NCI-H2227 (cell line): ENCODE results near the gene FERD3L.
A peak's percentile ranks its signal among the peaks of the same experiment; 100 is the strongest.

Experiments used
- DNase-seq: peaks from one replicate; lab custom pipeline; 2025; ENCODE audit not compliant: unreplicated experiment; lab: John Stamatoyannopoulos, UW

Gene FERD3L

DNA sequence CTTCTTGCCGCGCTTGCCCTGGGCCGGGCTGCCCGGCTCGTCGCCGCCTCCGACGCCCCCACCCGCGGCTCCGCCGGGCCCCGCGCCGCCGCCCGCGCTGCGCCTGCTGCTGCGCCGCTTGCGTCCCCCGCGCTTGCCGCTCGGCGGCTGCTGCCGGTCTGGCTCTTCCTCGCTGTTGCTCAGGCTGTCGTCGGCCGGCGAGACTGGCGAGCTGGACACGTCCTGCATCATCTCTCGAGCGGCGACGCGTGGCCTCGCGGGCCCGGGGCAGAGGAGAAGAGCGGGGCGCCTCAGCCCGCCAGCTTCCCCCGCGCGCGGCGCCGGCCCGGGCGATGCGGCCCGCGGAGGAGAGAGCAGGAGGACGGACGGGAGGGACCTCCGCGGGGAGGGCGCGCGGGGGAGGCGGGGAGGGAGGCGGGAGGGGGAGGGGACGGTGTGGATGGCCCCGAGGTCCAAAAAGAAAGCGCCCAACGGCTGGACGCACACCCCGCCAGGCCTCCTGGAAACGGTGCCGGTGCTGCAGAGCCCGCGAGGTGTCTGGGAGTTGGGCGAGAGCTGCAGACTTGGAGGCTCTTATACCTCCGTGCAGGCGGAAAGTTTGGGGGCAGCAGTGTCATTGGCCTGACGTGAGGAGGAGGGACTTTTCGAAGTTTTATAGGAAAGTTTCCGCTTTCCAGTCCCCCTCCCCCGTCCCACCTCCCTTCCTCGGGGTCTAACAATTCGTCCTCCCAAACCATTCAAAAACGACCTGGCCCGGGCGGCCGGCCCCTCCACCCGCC lies 27.9 kb downstream of the FERD3L start, which contains the start of gene TWIST1:
Gene TWIST1 (minus strand): TSS at position 546 of the 779 bp plus-strand sequence. CDS start 315 bp downstream, at position 231.
- peak; percentile 36 for DNase-seq

GRCh38 chr7:19116121-19117090 lies 28.8 kb downstream of the FERD3L start:
- peak; percentile 36 for DNase-seq

GRCh38 chr7:19114551-19114855 lies 30.7 kb downstream of the FERD3L start:
- no peak for DNase-seq

- DNase-seq, result no peak
These were observed 31.2 kb downstream of the FERD3L start for GRCh38 chr7:19113855-19114550.

GRCh38 chr7:19113002-19113350 lies 32.2 kb downstream of the FERD3L start:
- DNase-seq, result no peak

DNA sequence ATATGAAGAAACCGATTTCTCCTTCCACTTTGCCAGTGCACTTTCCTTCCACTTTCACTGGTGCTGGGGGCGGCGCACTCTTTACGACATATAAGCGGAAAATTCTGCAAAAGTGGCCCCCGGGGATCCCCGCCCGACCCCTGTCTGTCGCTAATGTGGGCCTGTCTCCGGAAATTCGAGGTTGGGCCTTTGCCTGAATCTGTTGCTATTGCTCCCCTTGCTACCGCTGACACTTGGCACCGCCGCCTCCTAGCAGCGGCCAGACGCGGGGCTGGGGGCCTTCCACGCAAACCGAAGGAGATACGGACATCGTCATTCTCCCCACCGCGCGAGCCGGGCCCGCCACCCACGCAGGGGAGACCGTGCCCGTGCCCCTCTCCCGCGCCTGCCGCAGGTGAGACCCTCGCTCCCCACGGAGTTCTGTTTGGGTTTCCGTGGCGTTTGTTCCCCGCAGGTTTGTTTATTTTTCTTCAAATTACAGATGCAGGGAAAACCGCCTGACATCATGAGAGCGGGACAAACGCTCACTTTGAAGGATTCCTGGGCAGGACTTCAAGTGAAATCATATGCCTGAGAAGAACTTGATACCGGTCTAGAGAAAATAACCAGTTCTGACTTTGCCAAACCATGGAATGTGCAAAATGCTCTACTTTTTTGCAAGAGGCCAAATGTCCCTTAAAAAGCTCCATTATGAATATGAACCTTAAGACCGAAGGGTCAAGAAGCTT lies 32.8 kb downstream of the FERD3L start:
- no peak for DNase-seq

GRCh38 chr7:19111474-19112273 lies 33.5 kb downstream of the FERD3L start:
- no peak for DNase-seq

DNA sequence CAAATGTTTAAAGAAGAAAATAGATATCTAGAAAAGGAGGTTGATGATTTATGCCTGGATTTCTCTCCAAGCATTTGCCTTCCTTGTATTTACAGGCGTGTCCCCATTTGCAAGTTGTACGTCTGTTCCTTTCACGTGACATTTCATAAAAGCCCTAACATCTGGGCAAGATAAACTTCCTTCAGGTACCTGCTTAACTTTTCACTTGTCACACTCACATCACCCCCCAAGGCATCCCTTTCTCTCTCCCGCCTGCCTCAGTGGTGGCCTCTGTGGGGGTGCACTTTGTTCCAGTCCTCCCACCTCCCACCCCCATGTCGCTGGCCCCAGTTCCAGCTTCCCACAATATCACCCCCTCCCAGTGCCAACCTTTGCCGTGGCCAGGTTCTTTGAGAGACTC lies 34.4 kb downstream of the FERD3L start:
- no peak for DNase-seq

DNA sequence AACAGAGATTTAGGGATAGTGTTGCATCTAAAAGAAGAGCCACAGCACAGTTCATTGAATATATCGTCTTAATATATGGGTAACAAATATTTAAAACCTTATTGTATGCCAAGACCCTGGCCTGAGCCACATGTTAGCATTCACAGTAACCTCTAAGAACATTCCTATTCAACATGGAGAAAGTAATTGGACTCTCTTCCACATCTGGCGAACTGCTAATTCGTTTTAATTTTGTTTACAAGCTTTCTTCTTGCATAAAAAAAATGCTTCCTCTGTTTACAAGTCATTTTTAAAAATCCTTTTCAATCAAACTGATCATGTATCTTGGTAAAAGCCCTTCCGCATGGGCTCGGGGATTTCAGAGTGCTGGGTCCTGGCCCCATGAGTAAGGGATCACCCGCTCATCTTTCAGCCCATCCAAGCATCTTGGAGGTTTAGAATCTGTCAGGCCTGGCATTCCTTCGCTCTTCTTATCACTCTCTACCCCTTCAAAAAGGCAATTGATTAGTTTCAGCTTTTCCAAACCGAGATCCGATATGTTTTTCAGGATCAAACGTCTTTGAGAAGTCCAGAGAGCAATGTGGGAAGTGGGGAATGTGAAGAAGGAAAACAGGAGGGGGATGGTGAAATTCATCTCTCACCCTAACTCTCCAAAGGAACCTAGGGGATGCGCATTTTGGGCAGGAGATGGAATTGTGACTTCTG lies 35.0 kb downstream of the FERD3L start:
- no peak for DNase-seq

GRCh38 chr7:19109000-19109946 lies 35.9 kb downstream of the FERD3L start:
- no peak for DNase-seq

DNA sequence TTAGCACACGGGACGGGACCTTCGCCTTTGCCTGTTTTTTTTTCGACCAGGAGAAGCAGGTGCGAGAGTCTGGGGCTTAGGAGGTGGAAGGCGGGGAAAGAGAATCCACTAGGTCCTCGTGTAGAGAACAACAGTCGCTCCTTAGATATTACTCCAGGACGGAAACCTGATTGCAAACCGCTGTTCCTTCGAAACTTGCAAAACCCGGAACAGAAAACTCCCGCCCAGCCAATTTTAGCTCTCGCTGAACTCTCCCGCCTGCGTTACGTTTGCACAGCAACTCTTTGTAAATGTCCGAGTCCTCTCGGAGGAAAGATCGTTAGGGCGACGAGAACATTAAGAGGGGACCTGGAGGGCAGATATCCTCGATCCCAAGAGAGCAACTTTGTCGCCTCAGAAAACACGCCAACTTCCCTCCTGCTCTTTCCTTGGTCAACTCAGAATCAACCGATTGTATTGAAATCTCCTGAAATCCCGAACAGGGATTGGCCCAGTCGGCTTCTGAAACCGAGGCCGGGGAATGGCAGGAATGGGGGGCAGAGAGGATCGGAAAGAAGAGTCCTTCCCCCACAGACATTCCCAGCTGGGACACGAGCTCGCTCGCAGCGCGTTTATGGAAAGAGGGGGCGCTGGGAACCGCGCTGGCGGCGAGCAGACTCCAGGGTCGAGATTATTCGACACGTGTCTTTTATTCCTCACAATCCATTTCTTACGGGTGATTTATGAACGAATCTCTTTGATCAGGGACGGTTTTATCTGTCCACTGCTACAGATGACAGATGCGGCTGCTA lies 37.7 kb downstream of the FERD3L start:
- DNase-seq, result no peak

GRCh38 chr7:19107081-19107355 lies 38.2 kb downstream of the FERD3L start:
- DNase-seq, result no peak

DNA sequence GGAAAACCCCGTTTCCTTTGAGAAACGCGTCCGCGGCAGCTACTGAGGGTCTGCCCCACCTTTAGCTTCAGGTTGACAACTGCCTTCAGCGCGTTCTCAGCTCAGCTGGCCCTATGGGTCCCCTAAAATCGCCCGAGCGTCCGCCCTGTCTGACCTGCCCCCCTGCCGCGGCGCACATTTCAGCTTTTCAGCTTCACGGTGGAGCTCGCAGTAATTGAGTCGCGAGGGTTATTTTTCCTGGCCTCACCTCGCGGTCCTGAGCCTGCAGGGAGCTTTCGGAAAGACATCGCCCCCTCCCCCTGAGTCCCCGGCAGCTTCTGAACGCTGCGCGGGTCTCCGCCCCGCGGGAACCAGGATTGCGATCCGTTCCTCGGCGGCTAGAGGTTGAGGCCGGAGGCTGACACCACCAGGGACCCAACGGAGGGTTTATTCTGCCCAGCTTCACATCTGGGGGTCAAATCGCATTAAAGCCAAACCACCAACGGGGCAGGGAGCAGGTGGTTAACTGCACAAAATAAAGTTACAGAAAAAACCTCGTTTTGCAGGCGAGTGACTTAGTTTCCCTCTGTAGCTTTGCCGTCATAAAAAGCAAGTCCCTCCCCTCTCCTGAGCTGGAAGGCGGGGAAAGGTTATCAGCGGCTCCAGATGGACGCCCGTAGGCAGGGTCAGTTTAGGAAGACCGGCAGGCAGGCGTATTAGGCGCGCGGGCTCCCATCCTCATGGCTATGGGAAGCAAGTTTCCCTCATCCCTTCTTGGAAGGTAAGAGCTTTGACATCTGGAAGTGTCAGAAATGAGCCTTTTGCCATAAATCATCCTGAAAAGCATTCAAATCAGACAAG lies 38.8 kb downstream of the FERD3L start:
- no peak for DNase-seq

DNA sequence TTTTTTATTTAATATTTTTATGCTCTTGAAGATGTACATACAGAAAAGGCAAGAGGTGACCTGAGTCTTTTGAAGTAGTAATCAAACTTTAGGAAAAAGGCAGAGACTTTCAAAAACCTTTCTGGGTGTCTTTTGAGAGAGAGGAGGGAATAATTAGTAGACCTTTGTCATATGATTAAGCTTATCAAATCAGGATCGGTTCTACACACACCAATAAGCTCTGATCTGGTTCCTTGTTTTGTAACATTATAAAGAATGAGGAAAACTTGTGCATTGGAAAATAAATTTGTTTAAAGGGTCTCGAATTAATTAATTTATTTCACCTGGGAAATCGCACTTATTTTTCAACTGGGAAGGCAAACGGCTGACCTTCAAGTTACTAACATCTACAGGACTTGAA lies 39.7 kb downstream of the FERD3L start:
- no peak for DNase-seq

GRCh38 chr7:19104811-19105210 lies 40.4 kb downstream of the FERD3L start:
- no peak for DNase-seq

- no peak for DNase-seq
These were observed 42.3 kb downstream of the FERD3L start for GRCh38 chr7:19102884-19103283.

DNA sequence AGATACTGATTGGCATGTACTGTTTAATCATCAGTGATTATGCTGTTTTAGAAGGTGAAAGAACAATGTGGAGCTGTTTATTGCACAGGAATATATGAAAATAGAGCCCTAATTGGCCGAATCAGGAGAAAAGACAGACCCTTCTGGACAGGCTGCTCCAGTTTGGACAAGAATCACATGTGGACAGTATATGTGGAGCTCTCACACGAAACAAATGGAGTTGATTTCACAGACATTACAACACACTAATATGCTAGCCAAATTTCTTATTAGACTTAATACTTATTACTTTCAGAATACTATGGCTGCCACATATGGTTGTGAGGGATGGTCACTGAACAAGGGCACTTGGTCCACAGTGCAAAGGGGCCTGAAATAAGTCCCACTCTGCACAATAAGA lies 43.3 kb downstream of the FERD3L start:
- no peak for DNase-seq
